ENCODE measurements around the gene FAM107B. TPM values are rescaled to one million over a fixed set of nuclear protein-coding genes. Genes with fewer than 3 reads are reported as not detected.

FAM107B gene
- total RNA-seq, 1 experiment from 2014 or later = 158 TPM

DNA sequence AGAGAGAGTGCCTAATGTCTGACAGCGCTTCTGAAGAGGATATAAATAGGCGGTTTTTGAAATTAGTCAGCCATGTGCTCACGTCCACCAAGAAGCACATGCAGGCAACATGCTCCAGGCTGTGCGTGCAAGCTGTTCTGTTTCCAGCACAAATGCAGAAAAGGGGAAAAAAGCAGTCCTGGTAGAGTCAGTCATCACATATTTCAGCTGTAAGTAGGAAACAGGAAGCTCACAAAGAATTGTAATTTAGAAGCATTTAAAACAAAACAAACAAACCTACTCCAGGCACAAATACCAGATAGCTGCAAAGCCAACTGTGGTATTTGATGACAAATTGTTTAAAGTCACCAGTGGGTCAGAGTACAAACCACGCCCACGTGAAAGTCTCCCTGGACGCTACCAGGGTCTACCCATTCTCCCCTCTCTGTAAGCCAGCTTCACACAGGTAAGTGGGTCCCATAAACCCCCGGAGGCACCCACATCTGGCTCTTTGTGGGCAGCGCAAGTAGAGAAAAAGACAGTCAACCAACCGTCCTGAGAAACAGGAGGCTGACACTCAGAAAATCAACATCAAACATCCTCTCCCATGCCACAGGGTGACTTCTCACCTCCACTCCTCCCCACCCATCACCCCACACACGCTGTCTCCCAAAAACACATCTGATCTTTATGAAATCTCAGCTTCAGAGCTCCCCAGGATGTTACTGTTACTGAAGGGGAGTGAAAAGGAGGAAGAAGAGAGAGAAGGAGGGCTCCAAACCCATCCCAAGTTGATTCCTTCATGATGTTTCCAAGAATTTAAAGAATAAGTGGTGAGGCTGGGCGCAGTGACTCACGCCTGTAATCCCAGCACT lies 186.4 kb downstream of the FAM107B start:
- Histone ChIP-seq H3K27ac (ENCODE audit: low read length) (no peak overlapping the region), H3K79me2 (ENCODE audit: low read length) (peaks cover 98% of the 10 kb centered on the region), H3K9me2 (replicated peaks; ENCODE audit: insufficient read depth, low read length) (no peaks in the 10 kb centered on the region), H3K9me3 (ENCODE audit: low read length) (no peaks in the 10 kb centered on the region), H3K27me3 (ENCODE audit: low read length) (no peaks in the 10 kb centered on the region), H3K4me2 (ENCODE audit: low read depth, low read length, poor library complexity, severe bottlenecking) (no peak overlapping the region), H3K4me3 (ENCODE audit: low read length) (no peak overlapping the region), H3K4me1 (ENCODE audit: low read length) (peaks cover 55% of the 10 kb centered on the region), H3K9ac (ENCODE audit: low read length) (no peak overlapping the region), H2AFZ (ENCODE audit: low read length) (no peak overlapping the region), H3K36me3 (ENCODE audit: insufficient read depth, low read length) (peaks cover 28% of the 10 kb centered on the region), H4K20me1 (ENCODE audit: insufficient read depth, low read depth, low read length) (no peaks in the 10 kb centered on the region)
- no peak for DNase-seq

DNA sequence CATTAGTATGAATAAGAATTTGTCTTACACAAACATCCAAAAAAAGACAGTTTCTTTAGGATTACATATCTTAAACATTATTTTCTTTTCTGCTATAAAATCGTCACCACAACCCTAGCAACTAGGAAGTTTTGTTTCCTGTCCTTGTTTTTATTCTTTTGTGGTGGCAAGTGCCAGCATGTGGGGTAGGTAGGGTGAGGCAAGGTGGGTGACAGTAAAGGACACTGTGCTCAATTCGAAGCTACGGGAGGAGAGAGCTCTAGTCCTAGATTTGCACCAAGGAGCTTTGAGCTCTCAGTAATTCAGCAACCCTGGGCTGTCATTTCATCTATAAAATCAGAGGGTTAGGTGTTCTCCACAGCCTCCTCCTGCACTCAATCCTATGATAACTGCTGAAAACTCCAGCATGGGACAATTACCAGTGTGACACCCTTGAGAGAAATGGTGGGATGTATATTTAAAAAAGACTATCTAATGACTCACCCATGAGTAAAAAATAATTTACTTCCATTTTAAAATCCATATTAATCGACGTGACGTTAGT lies 187.1 kb downstream of the FAM107B start:
- Histone ChIP-seq H3K9ac (ENCODE audit: low read length) (no peak overlapping the region), H4K20me1 (ENCODE audit: insufficient read depth, low read depth, low read length) (no peaks in the 10 kb centered on the region), H3K4me2 (ENCODE audit: low read depth, low read length, poor library complexity, severe bottlenecking) (no peak overlapping the region), H3K27ac (ENCODE audit: low read length) (no peak overlapping the region), H3K36me3 (ENCODE audit: insufficient read depth, low read length) (peaks cover 26% of the 10 kb centered on the region), H3K9me3 (ENCODE audit: low read length) (no peaks in the 10 kb centered on the region), H3K4me3 (ENCODE audit: low read length) (no peak overlapping the region), H3K9me2 (replicated peaks; ENCODE audit: insufficient read depth, low read length) (no peaks in the 10 kb centered on the region), H3K4me1 (ENCODE audit: low read length) (peaks cover 50% of the 10 kb centered on the region), H3K79me2 (ENCODE audit: low read length) (peaks cover 99% of the 10 kb centered on the region), H3K27me3 (ENCODE audit: low read length) (no peaks in the 10 kb centered on the region), H2AFZ (ENCODE audit: low read length) (no peak overlapping the region)
- DNase-seq = no peak

DNA sequence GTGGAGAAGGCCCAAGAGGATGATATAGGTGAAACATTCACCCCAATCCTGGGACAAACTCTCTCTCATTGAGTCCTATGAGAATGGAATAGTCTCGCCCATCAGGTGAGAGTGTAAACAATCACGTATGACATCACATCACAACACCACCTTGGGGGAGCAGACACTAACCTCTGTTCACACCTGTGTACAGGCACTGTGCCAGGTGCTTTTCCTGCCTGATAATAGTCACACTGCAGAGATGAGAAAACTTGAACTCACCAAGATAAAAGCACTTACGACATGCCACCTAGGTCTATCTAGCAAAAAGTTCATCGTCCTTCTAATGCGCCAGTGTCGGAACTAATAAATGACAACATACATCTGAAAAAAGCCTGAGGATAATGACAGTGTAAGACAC lies 187.8 kb downstream of the FAM107B start:
- Histone ChIP-seq H4K20me1 (ENCODE audit: insufficient read depth, low read depth, low read length) (no peaks in the 10 kb centered on the region), H3K27ac (ENCODE audit: low read length) (no peak overlapping the region), H2AFZ (ENCODE audit: low read length) (no peak overlapping the region), H3K9ac (ENCODE audit: low read length) (no peak overlapping the region), H3K4me1 (ENCODE audit: low read length) (peaks cover 42% of the 10 kb centered on the region), H3K4me2 (ENCODE audit: low read depth, low read length, poor library complexity, severe bottlenecking) (no peak overlapping the region), H3K4me3 (ENCODE audit: low read length) (no peak overlapping the region), H3K79me2 (ENCODE audit: low read length) (peaks cover 97% of the 10 kb centered on the region), H3K9me2 (replicated peaks; ENCODE audit: insufficient read depth, low read length) (no peaks in the 10 kb centered on the region), H3K27me3 (ENCODE audit: low read length) (no peaks in the 10 kb centered on the region), H3K9me3 (ENCODE audit: low read length) (no peaks in the 10 kb centered on the region), H3K36me3 (ENCODE audit: insufficient read depth, low read length) (peaks cover 24% of the 10 kb centered on the region)
- no peak for DNase-seq

DNA sequence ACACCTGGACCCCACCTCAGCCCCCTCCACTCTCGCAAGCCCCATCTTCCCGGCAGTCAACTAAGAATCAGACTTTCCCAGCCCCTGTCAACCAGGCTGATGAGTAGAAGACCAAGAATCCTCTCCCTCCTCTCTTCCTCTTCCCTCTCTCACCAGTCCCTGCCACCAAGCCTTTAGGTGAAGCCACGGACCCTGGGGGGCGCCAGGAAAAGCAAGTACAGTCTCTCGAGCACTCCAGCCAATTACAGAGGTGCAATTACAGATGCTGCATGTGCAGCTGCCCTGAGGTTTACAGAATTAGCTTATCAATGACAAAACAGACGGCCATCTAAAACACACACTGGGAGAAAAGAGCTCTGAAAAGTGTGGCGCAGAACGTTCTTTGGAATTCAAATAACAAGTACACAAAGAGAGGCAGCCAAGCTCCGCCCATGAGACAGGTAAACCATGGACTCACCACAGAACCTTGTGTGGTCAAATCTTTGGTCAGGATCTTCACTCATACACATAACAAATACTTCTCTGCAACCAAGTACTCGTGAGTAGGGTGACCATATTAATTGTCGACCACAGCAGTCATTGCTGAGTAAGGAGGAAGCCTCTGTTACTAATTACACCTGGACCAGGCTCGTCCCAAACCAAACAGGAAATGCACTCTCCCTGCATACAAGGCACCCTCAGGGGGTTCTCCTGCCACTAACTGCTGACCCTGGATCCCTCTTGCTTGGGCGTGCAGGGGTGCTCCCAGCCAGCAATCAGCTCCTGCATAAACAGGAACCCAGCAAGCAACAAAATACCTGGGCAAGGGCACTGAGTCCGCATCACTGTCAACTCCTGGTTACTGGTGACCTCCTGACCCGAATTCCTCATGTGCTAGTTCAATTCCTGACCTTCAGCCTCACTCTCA lies 189.2 kb downstream of the FAM107B start:
- DNase-seq = no peak

DNA sequence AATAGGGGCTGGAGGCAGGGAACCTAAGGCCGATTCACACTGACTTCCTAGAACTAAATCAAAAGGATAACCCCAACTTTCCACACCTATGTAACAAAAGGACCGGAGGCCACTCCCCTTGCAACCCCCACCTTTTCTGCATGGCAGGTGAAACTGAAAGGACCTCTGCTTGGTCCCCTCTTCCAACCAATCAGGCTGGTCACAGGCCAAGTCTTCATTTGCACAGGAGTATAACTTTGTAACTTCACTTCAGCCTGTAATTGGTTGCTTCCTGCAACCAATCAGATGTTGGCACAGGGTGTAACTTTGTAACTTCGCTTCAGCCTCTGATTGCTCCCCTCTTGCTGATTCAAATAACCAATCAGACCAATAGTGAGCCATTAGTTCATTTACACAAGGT lies 190.0 kb downstream of the FAM107B start:
- Histone ChIP-seq H3K27ac (ENCODE audit: low read length) (no peak overlapping the region), H3K4me2 (ENCODE audit: low read depth, low read length, poor library complexity, severe bottlenecking) (no peak overlapping the region), H3K9me3 (ENCODE audit: low read length) (no peaks in the 10 kb centered on the region), H2AFZ (ENCODE audit: low read length) (no peak overlapping the region), H3K9me2 (replicated peaks; ENCODE audit: insufficient read depth, low read length) (no peaks in the 10 kb centered on the region), H3K79me2 (ENCODE audit: low read length) (peaks cover 97% of the 10 kb centered on the region), H3K4me3 (ENCODE audit: low read length) (no peak overlapping the region), H3K27me3 (ENCODE audit: low read length) (no peaks in the 10 kb centered on the region), H3K36me3 (ENCODE audit: insufficient read depth, low read length) (peaks cover 21% of the 10 kb centered on the region), H4K20me1 (ENCODE audit: insufficient read depth, low read depth, low read length) (no peaks in the 10 kb centered on the region), H3K4me1 (ENCODE audit: low read length) (peaks cover 44% of the 10 kb centered on the region), H3K9ac (ENCODE audit: low read length) (no peak overlapping the region)
- peak; percentile 59 for DNase-seq

More for the DNA sequence above, 189.2 kb downstream of the FAM107B start:
- H3K4me2 ChIP-seq (ENCODE audit: low read depth, low read length, poor library complexity, severe bottlenecking) = no peak overlapping the region
- H3K9ac ChIP-seq (ENCODE audit: low read length) = no peak overlapping the region
- H3K9me2 ChIP-seq (replicated peaks; ENCODE audit: insufficient read depth, low read length) = no peaks in the 10 kb centered on the region
- H3K27me3 ChIP-seq (ENCODE audit: low read length) = no peaks in the 10 kb centered on the region
- no peak overlapping the region for H3K27ac ChIP-seq (ENCODE audit: low read length)
- no peak overlapping the region for H2AFZ ChIP-seq (ENCODE audit: low read length)
- peaks cover 21% of the 10 kb centered on the region for H3K36me3 ChIP-seq (ENCODE audit: insufficient read depth, low read length)
- H3K4me1 ChIP-seq (ENCODE audit: low read length) = peaks cover 45% of the 10 kb centered on the region
- H3K9me3 ChIP-seq (ENCODE audit: low read length) = no peaks in the 10 kb centered on the region
- H4K20me1 ChIP-seq (ENCODE audit: insufficient read depth, low read depth, low read length) = no peaks in the 10 kb centered on the region
- peaks cover 98% of the 10 kb centered on the region for H3K79me2 ChIP-seq (ENCODE audit: low read length)
- no peak overlapping the region for H3K4me3 ChIP-seq (ENCODE audit: low read length)

DNA sequence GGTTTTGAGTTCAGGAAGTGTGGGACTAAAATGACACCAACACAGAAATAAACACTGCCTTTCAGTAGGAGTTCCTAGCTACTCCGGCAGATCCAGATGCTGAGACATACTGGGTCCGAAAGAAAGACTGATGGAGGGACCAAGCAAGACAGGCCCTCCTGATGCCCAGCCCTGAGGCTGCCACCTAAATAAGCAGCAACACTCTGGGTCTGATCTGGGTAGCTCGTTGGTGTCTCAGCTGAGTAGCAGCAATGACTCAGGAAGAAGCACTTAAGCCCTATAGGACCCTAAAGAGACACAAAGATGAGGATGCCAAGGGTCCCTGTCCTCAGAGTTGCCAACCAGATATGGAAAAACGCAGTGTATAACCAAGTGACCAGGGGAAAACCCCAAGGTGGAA lies 190.7 kb downstream of the FAM107B start:
- Histone ChIP-seq H3K4me3 (ENCODE audit: low read length) (no peak overlapping the region), H3K4me1 (ENCODE audit: low read length) (peaks cover 38% of the 10 kb centered on the region), H3K9me2 (replicated peaks; ENCODE audit: insufficient read depth, low read length) (no peaks in the 10 kb centered on the region), H3K4me2 (ENCODE audit: low read depth, low read length, poor library complexity, severe bottlenecking) (no peak overlapping the region), H2AFZ (ENCODE audit: low read length) (no peak overlapping the region), H3K79me2 (ENCODE audit: low read length) (peaks cover 97% of the 10 kb centered on the region), H3K27me3 (ENCODE audit: low read length) (no peaks in the 10 kb centered on the region), H3K36me3 (ENCODE audit: insufficient read depth, low read length) (peaks cover 15% of the 10 kb centered on the region), H3K9me3 (ENCODE audit: low read length) (no peaks in the 10 kb centered on the region), H4K20me1 (ENCODE audit: insufficient read depth, low read depth, low read length) (no peaks in the 10 kb centered on the region), H3K9ac (ENCODE audit: low read length) (no peak overlapping the region), H3K27ac (ENCODE audit: low read length) (no peak overlapping the region)
- DNase-seq = no peak

DNA sequence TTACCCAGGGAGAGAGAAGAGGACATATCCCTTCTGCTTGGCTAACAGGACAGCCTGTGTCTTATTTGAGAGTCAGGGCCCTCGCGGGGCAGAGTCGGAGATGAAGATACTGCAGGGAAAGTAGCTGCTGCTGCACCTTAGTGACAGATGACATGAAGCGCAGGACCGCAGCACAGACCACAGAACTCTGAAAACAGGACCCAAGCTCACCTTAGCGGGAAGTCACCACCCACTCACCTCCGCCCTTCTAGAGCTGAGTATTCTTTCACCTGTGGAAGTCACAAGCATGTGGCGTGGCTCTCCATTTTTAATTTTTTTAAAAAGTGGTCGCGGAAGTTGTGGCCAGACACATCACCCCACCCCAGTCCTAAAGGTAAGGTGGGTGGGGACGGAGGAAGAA lies 191.4 kb downstream of the FAM107B start:
- Histone ChIP-seq H3K27ac (ENCODE audit: low read length) (no peak overlapping the region), H3K4me3 (ENCODE audit: low read length) (no peak overlapping the region)

More for the DNA sequence above, 191.4 kb downstream of the FAM107B start:
- Histone ChIP-seq H3K4me2 (ENCODE audit: low read depth, low read length, poor library complexity, severe bottlenecking) (no peak overlapping the region), H3K36me3 (ENCODE audit: insufficient read depth, low read length) (peaks cover 15% of the 10 kb centered on the region), H3K9ac (ENCODE audit: low read length) (no peak overlapping the region), H3K9me3 (ENCODE audit: low read length) (no peaks in the 10 kb centered on the region), H3K79me2 (ENCODE audit: low read length) (peaks cover 97% of the 10 kb centered on the region), H3K4me1 (ENCODE audit: low read length) (peaks cover 32% of the 10 kb centered on the region), H2AFZ (ENCODE audit: low read length) (no peak overlapping the region), H4K20me1 (ENCODE audit: insufficient read depth, low read depth, low read length) (no peaks in the 10 kb centered on the region), H3K9me2 (replicated peaks; ENCODE audit: insufficient read depth, low read length) (no peaks in the 10 kb centered on the region), H3K27me3 (ENCODE audit: low read length) (no peaks in the 10 kb centered on the region)
- no peak for DNase-seq

Measured in Karpas-422 (cell line).